SK-N-SH treated with all-trans-retinoic acid at 6 μM for 48 hours (cell line): Measurements from ENCODE around the gene ALX4.

ENCODE experiments used
- ATAC-seq: fragments of 200-7000 bp; cut with Tn5 transposase; 3 replicates; pipeline ENCODE4 v1.9.1; 2020; ENCODE audit warnings: mild to moderate bottlenecking, moderate library complexity
- ARNTL ChIP-seq: fragments of 450-650 bp; formaldehyde crosslinking; IDR thresholded peaks from 2 replicates; pipeline ENCODE4 v1.5.0; 2020; ENCODE audit warnings: low read depth, mild to moderate bottlenecking, moderate library complexity, borderline replicate concordance
- BACH2 ChIP-seq: fragments of 250-450 bp; sonication (Bioruptor Pico); IDR thresholded peaks from 2 replicates; pipeline ENCODE4 v1.9.0; 2021; ENCODE audit warnings: mild to moderate bottlenecking, borderline replicate concordance
- CREB5 ChIP-seq: fragments of 250-450 bp; sonication (Bioruptor Pico); IDR thresholded peaks from 2 replicates; pipeline ENCODE4 v1.5.1; 2020; ENCODE audit warnings: low read depth, mild to moderate bottlenecking, moderate library complexity
- CSDC2 ChIP-seq: fragments of 250-450 bp; sonication (Bioruptor Pico); IDR thresholded peaks from 2 replicates; pipeline ENCODE4 v1.5.0; 2020; ENCODE audit warnings: mild to moderate bottlenecking, moderate library complexity
- CSRNP3 ChIP-seq: fragments of 250-450 bp; sonication (Bioruptor Pico); IDR thresholded peaks from 2 replicates; pipeline ENCODE4 v1.5.1; 2021; ENCODE audit warnings: mild to moderate bottlenecking, moderate library complexity
- ESRRG ChIP-seq: fragments of 250-450 bp; sonication (Bioruptor Pico); IDR thresholded peaks from 2 replicates; pipeline ENCODE4 v1.6.1; 2021; ENCODE audit warnings: mild to moderate bottlenecking
- GLIS3 ChIP-seq: fragments of 250-450 bp; sonication (Bioruptor Pico); IDR thresholded peaks from 2 replicates; pipeline ENCODE4 v1.5.0; 2020; ENCODE audit warnings: mild to moderate bottlenecking, moderate library complexity
- ISL1 ChIP-seq: fragments of 250-450 bp; sonication (Bioruptor Pico); IDR thresholded peaks from 2 replicates; pipeline ENCODE4 v2.1.2; 2022; ENCODE audit warnings: mild to moderate bottlenecking, moderate library complexity
- PATZ1 ChIP-seq: fragments of 250-450 bp; sonication (Bioruptor Pico); IDR thresholded peaks from 2 replicates; pipeline ENCODE4 v1.8.0; 2020; ENCODE audit warnings: mild to moderate bottlenecking, moderate library complexity, borderline replicate concordance
- POU6F1 ChIP-seq: fragments of 250-450 bp; sonication (Bioruptor Pico); IDR thresholded peaks from 2 replicates; pipeline ENCODE4 v1.8.0; 2021; ENCODE audit warnings: low read depth, mild to moderate bottlenecking, moderate library complexity, borderline replicate concordance
- PPARA ChIP-seq: fragments of 250-450 bp; sonication (Bioruptor Pico); IDR thresholded peaks from 2 replicates; pipeline ENCODE4 v1.5.0; 2020; ENCODE audit warnings: mild to moderate bottlenecking, borderline replicate concordance
- RARB ChIP-seq: fragments of 250-450 bp; sonication (Bioruptor Pico); IDR thresholded peaks from 2 replicates; pipeline ENCODE4 v1.8.0; 2021; ENCODE audit warnings: mild to moderate bottlenecking, moderate library complexity
- SNAI2 ChIP-seq: fragments of 250-450 bp; sonication (Bioruptor Pico); IDR thresholded peaks from 2 replicates; pipeline ENCODE4 v1.5.0; 2020; ENCODE audit warnings: mild to moderate bottlenecking, moderate library complexity
- TCF4 ChIP-seq: fragments of 250-450 bp; sonication (Bioruptor Pico); IDR thresholded peaks from 2 replicates; pipeline ENCODE4 v1.8.0; 2021; ENCODE audit warnings: mild to moderate bottlenecking, moderate library complexity, borderline replicate concordance
- TOX ChIP-seq: fragments of 250-450 bp; sonication (Bioruptor Pico); IDR thresholded peaks from 2 replicates; pipeline ENCODE4 v1.8.0; 2021; ENCODE audit warnings: mild to moderate bottlenecking, moderate library complexity, borderline replicate concordance
- TSHZ2 ChIP-seq: fragments of 250-450 bp; sonication (Bioruptor Pico); IDR thresholded peaks from 2 replicates; pipeline ENCODE4 v1.5.0; 2020; ENCODE audit warnings: mild to moderate bottlenecking, moderate library complexity
- ZC3H10 ChIP-seq: fragments of 250-450 bp; sonication (Bioruptor Pico); IDR thresholded peaks from 2 replicates; pipeline ENCODE4 v1.5.1; 2021; ENCODE audit warnings: mild to moderate bottlenecking, moderate library complexity
- ZFP30 ChIP-seq: fragments of 450-650 bp; formaldehyde crosslinking; IDR thresholded peaks from 2 replicates; pipeline ENCODE4 v1.5.0; 2022; ENCODE audit warnings: mild to moderate bottlenecking, moderate library complexity
- ZNF565 ChIP-seq: fragments of 450-650 bp; formaldehyde crosslinking; conservative IDR thresholded peaks from 2 replicates; pipeline ENCODE4 v1.5.0; 2020; ENCODE audit warnings: low read depth, mild to moderate bottlenecking, moderate library complexity
- ZNF70 ChIP-seq: fragments of 450-650 bp; formaldehyde crosslinking; IDR thresholded peaks from 2 replicates; pipeline ENCODE4 v1.5.0; 2020; ENCODE audit warnings: mild to moderate bottlenecking, moderate library complexity

The ALX4 gene

GRCh38 chr11:44313761-44314489 is 4.0 kb upstream of the ALX4 start:
- no peak for ATAC-seq
- TF ChIP-seq GLIS3 (no peak), PATZ1 (CRISPR knock-in tag) (no peak), ZFP30 (CRISPR knock-in tag) (no peak), ESRRG (CRISPR knock-in tag) (no peak), ZC3H10 (CRISPR knock-in tag) (no peak), ARNTL (CRISPR knock-in tag) (no peak)

GRCh38 chr11:44312876-44313275 is 2.9 kb upstream of the ALX4 start:
- ATAC-seq: no peak

More at GRCh38 chr11:44312876-44313275, 2.9 kb upstream of the ALX4 start:
- TF ChIP-seq BACH2 (CRISPR knock-in tag): no peak
- TF ChIP-seq CSDC2 (CRISPR knock-in tag): no peak
- no peak for TF ChIP-seq POU6F1
- TF ChIP-seq ZC3H10 (CRISPR knock-in tag): no peak
- no peak for TF ChIP-seq ZNF70 (CRISPR knock-in tag)
- TF ChIP-seq ZFP30 (CRISPR knock-in tag): no peak
- TF ChIP-seq PPARA (CRISPR knock-in tag): no peak
- no peak for TF ChIP-seq TSHZ2 (CRISPR knock-in tag)
- TF ChIP-seq SNAI2 (CRISPR knock-in tag): no peak
- TF ChIP-seq CREB5 (CRISPR knock-in tag): no peak
- TF ChIP-seq ZNF565 (CRISPR knock-in tag): no peak
- TF ChIP-seq GLIS3: no peak
- TF ChIP-seq CSRNP3 (CRISPR knock-in tag): no peak
- no peak for TF ChIP-seq ISL1 (CRISPR knock-in tag)
- TF ChIP-seq RARB (CRISPR knock-in tag): no peak
- TF ChIP-seq PATZ1 (CRISPR knock-in tag): no peak
- TF ChIP-seq ARNTL (CRISPR knock-in tag): no peak
- no peak for TF ChIP-seq TOX (CRISPR knock-in tag)
- TF ChIP-seq TCF4: no peak
